SU-DHL-6 (cell line): ENCODE results near the gene ELF2.

ENCODE experiments used
- H2AFZ ChIP-seq: fragments of 200-600 bp; sonication (generic); 2 replicates; pipeline ENCODE4 v1.6.1; 2014; ENCODE audit warnings: low read depth, mild to moderate bottlenecking, moderate library complexity, mixed read lengths, antibody characterized with exemption, low read length; ENCODE audit not compliant: severe bottlenecking
- H3F3A ChIP-seq: fragments of 200-600 bp; shearing (Covaris generic); 2 replicates; pipeline ENCODE4 v1.6.0; 2016; ENCODE audit warnings: antibody characterized with exemption, mild to moderate bottlenecking; ENCODE audit not compliant: insufficient read depth
- H3K27ac ChIP-seq: fragments of 200-600 bp; sonication (generic); 2 replicates; pipeline ENCODE4 v1.5.1; 2016; ENCODE audit warnings: low read depth, mild to moderate bottlenecking, low read length, moderate library complexity, mixed read lengths
- H3K27me3 ChIP-seq: fragments of 200-600 bp; sonication (generic), shearing (Covaris generic); 2 replicates; pipeline ENCODE4 v1.6.0; 2014; ENCODE audit warnings: mild to moderate bottlenecking, low read length
- H3K36me3 ChIP-seq: fragments of 200-600 bp; sonication (generic); 2 replicates; pipeline ENCODE4 v1.6.1; 2014; ENCODE audit warnings: mild to moderate bottlenecking, low read length, mixed read lengths
- H3K4me2 ChIP-seq: fragments of 300-600, 200-600 bp; shearing (Covaris generic), sonication (generic); 2 replicates; pipeline ENCODE4 v1.6.0; 2014; ENCODE audit warnings: low read length, low read depth, mild to moderate bottlenecking; ENCODE audit not compliant: poor library complexity, severe bottlenecking
- H3K4me3 ChIP-seq: fragments of 200-600 bp; sonication (generic); 2 replicates; pipeline ENCODE4 v1.5.1; 2014; ENCODE audit warnings: antibody characterized with exemption, low read length, mild to moderate bottlenecking, mixed read lengths; ENCODE audit not compliant: insufficient read depth, poor library complexity, severe bottlenecking
- H3K79me2 ChIP-seq: fragments of 200-600 bp; sonication (generic); 2 replicates; pipeline ENCODE4 v1.6.1; 2014; ENCODE audit warnings: mild to moderate bottlenecking, low read length, moderate library complexity; ENCODE audit not compliant: insufficient read depth
- H3K9ac ChIP-seq: fragments of 200-600 bp; sonication (generic); 2 replicates; pipeline ENCODE4 v1.7.0; 2014; ENCODE audit warnings: mild to moderate bottlenecking, low read length
- H3K9me2 ChIP-seq: fragments of 200-600 bp; sonication (generic); replicated peaks from 2 replicates; pipeline ENCODE4 v1.6.1; 2014; ENCODE audit warnings: low read length; ENCODE audit not compliant: insufficient read depth
- H3K9me3 ChIP-seq: fragments of 200-600 bp; sonication (generic); 2 replicates; pipeline ENCODE4 v1.6.1; 2014; ENCODE audit warnings: low read length, mixed read lengths; ENCODE audit not compliant: insufficient read depth
- H4K20me1 ChIP-seq: fragments of 200-600 bp; sonication (generic); 2 replicates; pipeline ENCODE4 v1.6.1; 2014; ENCODE audit warnings: low read depth, mild to moderate bottlenecking, antibody characterized with exemption, low read length, moderate library complexity, mixed read lengths
- EZH2phosphoT487 ChIP-seq: fragments of 200-600 bp; sonication (generic), shearing (Covaris generic); conservative IDR thresholded peaks from 2 replicates; pipeline ENCODE4 v1.6.1; 2018; ENCODE audit warnings: mild to moderate bottlenecking, antibody characterized with exemption, low read length, moderate library complexity, mixed read lengths
- TF ChIP-seq, protein P1 (sequence below): fragments of 200-600 bp; sonication (generic); IDR thresholded peaks from one replicate; pipeline ENCODE4 v1.5.1; 2017; ENCODE audit warnings: antibody characterized with exemption, mild to moderate bottlenecking, low read length, moderate library complexity; ENCODE audit not compliant: insufficient read depth, poor library complexity, severe bottlenecking

ELF2 gene

GRCh38 chr4:139154134-139154421 lies 22.9 kb downstream of the ELF2 start:
- Histone ChIP-seq H3K4me3 (no peak overlapping the region), H3K27ac (no peak overlapping the region), H3K9me2 (no peaks in the 10 kb centered on the region), H4K20me1 (no peaks in the 10 kb centered on the region), H3K27me3 (no peaks in the 10 kb centered on the region), H3K9me3 (no peaks in the 10 kb centered on the region), H3K36me3 (no peaks in the 10 kb centered on the region), H3F3A (no peaks in the 10 kb centered on the region), H3K79me2 (no peaks in the 10 kb centered on the region), H2AFZ (no peak overlapping the region), H3K4me2 (no peak overlapping the region), H3K9ac (no peak overlapping the region)
- no peak for TF ChIP-seq EZH2phosphoT487

DNA sequence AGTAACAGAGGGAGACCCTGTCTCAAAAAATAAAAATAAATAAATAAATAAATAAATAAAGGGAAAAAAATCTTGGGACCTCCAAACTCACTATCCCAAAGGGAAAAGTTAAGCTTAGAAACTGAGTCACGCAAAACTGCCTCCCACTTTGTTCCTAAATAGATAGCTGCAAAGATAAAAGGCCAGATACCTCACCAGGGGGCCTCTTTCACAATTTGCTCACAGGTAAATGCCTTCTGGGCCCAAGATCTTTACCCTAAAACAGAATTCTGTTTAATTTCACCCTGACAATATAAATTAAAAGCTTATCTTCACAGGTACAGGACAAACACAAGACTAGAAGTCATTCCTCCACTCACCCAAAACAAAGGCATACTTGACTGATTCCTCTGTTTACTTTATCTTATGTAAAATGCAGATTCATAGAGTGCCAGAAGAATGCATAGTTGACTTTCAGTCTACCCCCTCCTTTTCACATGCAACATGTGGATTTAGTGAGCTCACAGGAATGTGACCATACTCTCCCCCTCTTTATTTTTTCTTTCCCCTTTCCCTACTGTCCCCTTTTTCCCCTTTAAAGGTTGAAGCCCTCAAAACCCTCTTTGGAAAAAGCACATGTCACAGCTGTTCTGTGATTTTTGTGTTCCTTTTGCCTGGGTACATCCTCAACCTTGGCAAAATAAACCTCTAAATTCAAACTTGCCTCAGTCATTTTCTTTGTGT lies 23.4 kb downstream of the ELF2 start:
- no peak overlapping the region for H3K9ac ChIP-seq
- TF ChIP-seq EZH2phosphoT487 = no peak
- TF ChIP-seq, protein P1, sequence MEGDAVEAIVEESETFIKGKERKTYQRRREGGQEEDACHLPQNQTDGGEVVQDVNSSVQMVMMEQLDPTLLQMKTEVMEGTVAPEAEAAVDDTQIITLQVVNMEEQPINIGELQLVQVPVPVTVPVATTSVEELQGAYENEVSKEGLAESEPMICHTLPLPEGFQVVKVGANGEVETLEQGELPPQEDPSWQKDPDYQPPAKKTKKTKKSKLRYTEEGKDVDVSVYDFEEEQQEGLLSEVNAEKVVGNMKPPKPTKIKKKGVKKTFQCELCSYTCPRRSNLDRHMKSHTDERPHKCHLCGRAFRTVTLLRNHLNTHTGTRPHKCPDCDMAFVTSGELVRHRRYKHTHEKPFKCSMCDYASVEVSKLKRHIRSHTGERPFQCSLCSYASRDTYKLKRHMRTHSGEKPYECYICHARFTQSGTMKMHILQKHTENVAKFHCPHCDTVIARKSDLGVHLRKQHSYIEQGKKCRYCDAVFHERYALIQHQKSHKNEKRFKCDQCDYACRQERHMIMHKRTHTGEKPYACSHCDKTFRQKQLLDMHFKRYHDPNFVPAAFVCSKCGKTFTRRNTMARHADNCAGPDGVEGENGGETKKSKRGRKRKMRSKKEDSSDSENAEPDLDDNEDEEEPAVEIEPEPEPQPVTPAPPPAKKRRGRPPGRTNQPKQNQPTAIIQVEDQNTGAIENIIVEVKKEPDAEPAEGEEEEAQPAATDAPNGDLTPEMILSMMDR = no peak
- no peaks in the 10 kb centered on the region for H4K20me1 ChIP-seq
- no peak overlapping the region for H3K27ac ChIP-seq
- H3K9me3 ChIP-seq = no peaks in the 10 kb centered on the region
- no peak overlapping the region for H3K4me3 ChIP-seq
- H2AFZ ChIP-seq = no peak overlapping the region
- no peaks in the 10 kb centered on the region for H3K79me2 ChIP-seq
- H3K9me2 ChIP-seq = no peaks in the 10 kb centered on the region
- H3K36me3 ChIP-seq = no peaks in the 10 kb centered on the region
- H3K4me2 ChIP-seq = no peak overlapping the region
- H3F3A ChIP-seq = no peaks in the 10 kb centered on the region
- no peaks in the 10 kb centered on the region for H3K27me3 ChIP-seq

DNA sequence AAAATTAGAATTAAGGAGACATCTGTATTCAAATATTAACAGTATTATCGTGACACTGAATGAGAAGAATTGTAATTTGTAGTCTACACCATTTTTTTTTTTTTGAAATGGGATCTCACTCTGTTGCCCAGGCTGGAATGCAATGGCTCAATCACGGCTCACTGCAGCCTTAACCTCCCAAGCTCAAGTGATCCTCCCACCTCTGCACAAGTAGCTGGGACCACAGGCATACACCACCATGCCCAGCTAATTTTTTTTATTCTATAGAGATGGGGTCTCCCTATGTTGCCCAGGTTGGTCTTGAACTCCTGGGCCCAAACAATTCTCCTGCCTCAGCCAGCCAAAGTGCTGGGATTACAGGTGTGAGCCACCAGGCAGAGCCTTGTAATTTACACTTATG lies 24.8 kb downstream of the ELF2 start:
- Histone ChIP-seq H3K4me2 (no peak overlapping the region), H3K9ac (no peak overlapping the region), H3F3A (no peaks in the 10 kb centered on the region), H3K36me3 (no peaks in the 10 kb centered on the region), H4K20me1 (no peaks in the 10 kb centered on the region), H3K4me3 (no peak overlapping the region), H3K27me3 (no peaks in the 10 kb centered on the region), H2AFZ (no peak overlapping the region), H3K9me2 (no peaks in the 10 kb centered on the region), H3K9me3 (no peaks in the 10 kb centered on the region), H3K79me2 (no peaks in the 10 kb centered on the region), H3K27ac (no peak overlapping the region)
- TF ChIP-seq EZH2phosphoT487 = no peak
- TF ChIP-seq, protein P1 = no peak

DNA sequence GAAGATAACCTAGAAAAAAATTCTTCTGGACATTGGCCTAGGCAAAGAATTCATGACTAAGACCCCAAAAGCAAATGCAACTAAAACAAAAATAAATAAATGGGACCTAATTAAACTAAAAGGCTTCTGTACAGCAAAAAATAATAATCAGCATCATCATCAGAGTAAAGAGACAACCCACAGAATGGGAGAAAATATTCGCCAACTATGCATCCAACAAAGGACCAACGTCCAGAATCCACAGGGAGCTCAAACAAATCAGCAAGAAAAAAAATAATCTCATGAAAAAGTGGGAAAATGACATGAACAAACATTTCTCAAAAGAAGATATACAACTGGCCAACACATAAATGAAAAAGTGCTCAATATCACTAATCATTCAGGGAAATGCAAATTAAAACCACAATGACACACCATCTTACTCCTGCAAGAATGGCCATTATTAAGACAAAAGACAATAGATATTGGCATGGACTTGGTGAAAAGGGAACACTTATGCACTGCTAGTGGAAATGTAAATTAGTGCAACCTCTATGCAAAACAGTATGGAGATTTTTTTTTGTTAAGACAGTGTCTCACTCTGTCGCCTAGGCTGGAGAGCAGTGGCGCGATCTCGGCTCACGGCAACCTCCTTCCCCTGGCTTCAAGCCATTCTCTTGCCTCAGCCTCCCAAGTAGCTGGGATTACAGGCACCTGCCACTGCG lies 29.9 kb downstream of the ELF2 start:
- Histone ChIP-seq H3K9me3 (no peaks in the 10 kb centered on the region), H3K36me3 (no peaks in the 10 kb centered on the region), H3K9ac (no peak overlapping the region), H3F3A (no peaks in the 10 kb centered on the region), H3K79me2 (no peaks in the 10 kb centered on the region), H3K27me3 (no peaks in the 10 kb centered on the region), H3K9me2 (no peaks in the 10 kb centered on the region), H2AFZ (no peak overlapping the region), H3K4me3 (no peak overlapping the region), H4K20me1 (no peaks in the 10 kb centered on the region), H3K4me2 (no peak overlapping the region), H3K27ac (no peak overlapping the region)
- TF ChIP-seq, protein P1 = no peak
- no peak for TF ChIP-seq EZH2phosphoT487
